Upper lobe of left lung (tissue), 6 donors: ENCODE measurements around the gene MIPOL1. TPM values are rescaled to one million over a fixed set of nuclear protein-coding genes. Genes with fewer than 3 reads are reported as not detected.
"Not testable (repeated sequence)": the region's sequence is repeated elsewhere in the genome, so short reads cannot be mapped to it uniquely, and the experiment has no call there.

Experiments used
- ATAC-seq, 2 donors: fragments of 200-7000 bp; cut with Tn5 transposase; one replicate each; pipeline ENCODE4 v1.9.1; 2022; ENCODE audit warnings: mild to moderate bottlenecking in 2 of 2, moderate library complexity in 2 of 2; ENCODE audit not compliant: low FRiP score in 2 of 2
- DNase-seq, 2 donors: peaks; one replicate each; pipeline ENCODE4 v3.0.0-alpha.2; 2019 to 2020
- H3K27ac ChIP-seq, 4 donors: fragments of 200-600 bp; sonication (generic); one replicate each; pipeline ENCODE4 v1.5.1; 2016 to 2019
- H3K27me3 ChIP-seq, 4 donors: fragments of 200-600 bp; sonication (generic); one replicate each; pipeline ENCODE4 v1.5.1; 2017 to 2019
- H3K36me3 ChIP-seq, 4 donors: fragments of 200-600 bp; sonication (generic); one replicate each; pipeline ENCODE4 v1.5.1; 2016 to 2019
- H3K4me1 ChIP-seq, 4 donors: fragments of 200-600 bp; sonication (generic); one replicate each; pipeline ENCODE4 v1.5.1; 2018 to 2019
- H3K4me3 ChIP-seq, 4 donors: fragments of 200-600 bp; sonication (generic); one replicate each; pipeline ENCODE4 v1.5.1; 2017 to 2019; ENCODE audit warnings: mild to moderate bottlenecking in 2 of 4, moderate library complexity in 1 of 4
- H3K9me3 ChIP-seq, 4 donors: fragments of 200-600 bp; sonication (generic); one replicate each; pipeline ENCODE4 v1.5.1; 2018 to 2019
- EP300 ChIP-seq, 4 donors: sonication (generic); formaldehyde crosslinking; IDR thresholded peaks; one replicate each; pipeline ENCODE4 v1.5.1; 2017; ENCODE audit warnings: antibody characterized with exemption in 4 of 4, control low read depth in 2 of 4
- POLR2A ChIP-seq, 4 donors: fragments of 450-650 bp; IDR thresholded peaks; one replicate each; pipeline ENCODE4 v1.5.1; 2016 to 2017; ENCODE audit warnings: antibody characterized with exemption in 4 of 4, mild to moderate bottlenecking in 2 of 4
- POLR2AphosphoS5 ChIP-seq, 2 donors: sonication (generic); formaldehyde crosslinking; IDR thresholded peaks; one replicate each; pipeline ENCODE4 v1.5.1; 2017; ENCODE audit warnings: antibody characterized with exemption in 2 of 2
- WGBS, 2 donors: methylation state at CpG; one replicate each; pipeline ENCODE4 v1.1.5; 2017 to 2018; 5-methylcytosine and 5-hydroxymethylcytosine counted together
- total RNA-seq, 6 donors: library from RNA; depleted of rRNA in 4 of 6; stranded (reverse); fragments of >200 nt in 4 of 6; gene quantifications; one replicate each; pipeline versions ENCODE4 v1.1.0 to v1.2.1, GENCODE V29; 2016 to 2021
- TF ChIP-seq, protein P1 (sequence below), 6 experiments: fragments of 450-650 bp in 4 of 6; fragments of 200-600 bp in 2 of 6; sonication (generic) in 2 of 6; IDR thresholded peaks; one replicate each; pipeline ENCODE4 v1.5.1; 2016 to 2019; ENCODE audit warnings: antibody characterized with exemption in 6 of 6
- donor health status: DM: no; HTN: no; CAD: no; lungs with moderate emphysema.
- donor health status: DM: no; HTN: yes; CAD: no; lungs with severe emphysema.

The MIPOL1 gene
- total RNA-seq, 6 donors from 2014 or later, result 4.1 to 32.6 (median 8.4) TPM

DNA sequence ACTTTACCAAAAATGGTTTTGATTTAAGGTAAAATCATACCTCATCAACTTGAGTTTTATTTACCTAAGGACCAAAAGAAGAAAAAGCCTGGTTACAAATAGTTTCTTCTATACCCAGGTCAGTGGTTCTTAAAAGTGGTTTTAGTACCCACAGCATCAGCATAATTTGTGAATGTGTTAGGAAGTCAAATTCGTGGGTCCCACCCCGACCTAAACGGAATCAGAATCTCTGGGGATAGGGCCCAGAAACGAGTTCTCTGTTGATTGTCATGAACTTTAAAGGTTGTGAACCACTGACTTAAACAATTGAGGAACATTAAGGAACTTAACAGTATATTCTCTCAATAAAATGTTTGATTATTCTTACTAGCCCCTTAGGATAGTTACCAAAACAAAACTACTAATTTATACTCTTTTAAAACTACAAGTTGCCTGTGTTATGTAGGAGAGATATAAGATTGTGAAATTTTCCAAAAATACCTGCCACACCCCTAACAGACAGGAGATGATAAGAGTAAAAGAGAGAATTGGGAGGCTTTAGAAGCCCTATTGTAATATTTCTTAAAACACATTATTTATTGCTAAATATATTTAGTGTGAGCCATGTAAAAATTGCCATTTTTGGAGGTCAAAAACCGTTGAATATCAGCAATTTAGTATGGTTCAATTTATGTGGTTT lies 24.7 kb upstream of the MIPOL1 start:
- H3K9me3 ChIP-seq, result no peaks in the 10 kb centered on the region
- WGBS, 2 donors, result 62% methylated on average over 5 of the region's 5 CpGs
- DNase-seq (no peak), ATAC-seq (no peak)
- H3K36me3 ChIP-seq, result no peaks in the 10 kb centered on the region
- H3K27ac ChIP-seq, result peak overlapping the region; percentile 85 to 96 (median 90)
- peaks cover 6 to 18% (median 7%) of the 10 kb centered on the region in 4 donors for H3K4me1 ChIP-seq
- peak overlapping the region; percentile 53 to 74 (median 65) for H3K4me3 ChIP-seq
- TF ChIP-seq POLR2A (IDR thresholded peaks at IDR 0.05) (no peak), POLR2AphosphoS5 (IDR thresholded peaks at IDR 0.05) (no peak), EP300 (IDR thresholded peaks at IDR 0.05) (no peak)
- TF ChIP-seq, protein P1, sequence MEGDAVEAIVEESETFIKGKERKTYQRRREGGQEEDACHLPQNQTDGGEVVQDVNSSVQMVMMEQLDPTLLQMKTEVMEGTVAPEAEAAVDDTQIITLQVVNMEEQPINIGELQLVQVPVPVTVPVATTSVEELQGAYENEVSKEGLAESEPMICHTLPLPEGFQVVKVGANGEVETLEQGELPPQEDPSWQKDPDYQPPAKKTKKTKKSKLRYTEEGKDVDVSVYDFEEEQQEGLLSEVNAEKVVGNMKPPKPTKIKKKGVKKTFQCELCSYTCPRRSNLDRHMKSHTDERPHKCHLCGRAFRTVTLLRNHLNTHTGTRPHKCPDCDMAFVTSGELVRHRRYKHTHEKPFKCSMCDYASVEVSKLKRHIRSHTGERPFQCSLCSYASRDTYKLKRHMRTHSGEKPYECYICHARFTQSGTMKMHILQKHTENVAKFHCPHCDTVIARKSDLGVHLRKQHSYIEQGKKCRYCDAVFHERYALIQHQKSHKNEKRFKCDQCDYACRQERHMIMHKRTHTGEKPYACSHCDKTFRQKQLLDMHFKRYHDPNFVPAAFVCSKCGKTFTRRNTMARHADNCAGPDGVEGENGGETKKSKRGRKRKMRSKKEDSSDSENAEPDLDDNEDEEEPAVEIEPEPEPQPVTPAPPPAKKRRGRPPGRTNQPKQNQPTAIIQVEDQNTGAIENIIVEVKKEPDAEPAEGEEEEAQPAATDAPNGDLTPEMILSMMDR (IDR thresholded peaks at IDR 0.05), result no peak
- H3K27me3 ChIP-seq, result no peaks in the 10 kb centered on the region

DNA sequence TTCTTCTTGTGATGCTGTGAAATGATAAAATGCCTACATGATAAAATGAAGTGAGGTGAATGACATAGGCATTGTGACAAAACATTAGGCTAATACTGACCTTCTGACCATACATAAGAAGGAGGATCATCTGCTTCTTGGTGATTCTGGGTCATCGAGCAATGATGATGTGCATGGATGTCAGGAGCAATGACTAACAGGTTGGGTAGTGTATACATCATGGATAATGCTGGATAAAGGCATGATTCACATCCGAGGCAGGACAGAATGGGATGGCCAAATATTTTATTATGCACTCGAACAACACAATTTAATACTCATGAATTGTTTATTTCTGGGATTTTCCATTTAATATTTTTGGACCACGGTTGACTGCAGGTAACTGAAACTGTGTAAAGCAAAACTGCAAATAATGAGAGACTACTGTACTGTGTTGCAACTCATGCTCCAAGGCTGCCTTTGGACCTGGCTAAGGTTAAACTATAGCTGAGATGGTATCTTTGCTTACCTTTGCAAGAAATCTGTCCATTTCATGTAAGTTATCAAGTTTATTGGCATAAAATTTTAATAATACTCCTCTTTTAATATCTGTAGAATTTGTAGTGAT lies 17.7 kb upstream of the MIPOL1 start:
- no peak overlapping the region for H3K27ac ChIP-seq
- no peak for ATAC-seq

GRCh38 chr14:37180886-37181285 lies 16.9 kb upstream of the MIPOL1 start:
- H3K27me3 ChIP-seq, H3K36me3 ChIP-seq, ATAC-seq, DNase-seq, H3K27ac ChIP-seq, H3K9me3 ChIP-seq, H3K4me1 ChIP-seq, H3K4me3 ChIP-seq: not testable (repeated sequence)
- 92 to 97% methylated on average over 7 of the region's 7 CpGs for WGBS, 2 donors

More for the DNA sequence above, 17.7 kb upstream of the MIPOL1 start:
- DNase-seq, result no peak
- TF ChIP-seq POLR2AphosphoS5 (IDR thresholded peaks at IDR 0.05), result no peak
- no peak for TF ChIP-seq EP300 (IDR thresholded peaks at IDR 0.05)
- no peak for TF ChIP-seq POLR2A (IDR thresholded peaks at IDR 0.05)
- TF ChIP-seq, protein P1 (IDR thresholded peaks at IDR 0.05), result no peak
- no peaks in the 10 kb centered on the region for H3K9me3 ChIP-seq
- H3K27me3 ChIP-seq, result no peaks in the 10 kb centered on the region
- no peaks in the 10 kb centered on the region for H3K36me3 ChIP-seq
- no peak overlapping the region for H3K4me3 ChIP-seq
- H3K4me1 ChIP-seq, result no peaks in the 10 kb centered on the region
- WGBS, 2 donors, result 81 to 86% methylated on average over 4 of the region's 4 CpGs

GRCh38 chr14:37181441-37181840 lies 16.3 kb upstream of the MIPOL1 start:
- DNase-seq (no peak), ATAC-seq (no peak)
- H3K27me3 ChIP-seq, result no peaks in the 10 kb centered on the region
- no peaks in the 10 kb centered on the region for H3K9me3 ChIP-seq
- no peaks in the 10 kb centered on the region for H3K4me1 ChIP-seq
- no peak overlapping the region for H3K27ac ChIP-seq
- TF ChIP-seq, protein P1 (IDR thresholded peaks at IDR 0.05), result no peak
- TF ChIP-seq POLR2A (IDR thresholded peaks at IDR 0.05) (no peak), POLR2AphosphoS5 (IDR thresholded peaks at IDR 0.05) (no peak), EP300 (IDR thresholded peaks at IDR 0.05) (no peak)
- H3K36me3 ChIP-seq, result no peaks in the 10 kb centered on the region
- no peak overlapping the region for H3K4me3 ChIP-seq
- WGBS, 2 donors, result 85 to 91% methylated on average over 6 of the region's 6 CpGs

GRCh38 chr14:37184520-37184919 lies 13.2 kb upstream of the MIPOL1 start:
- not testable (repeated sequence) for DNase-seq, H3K27ac ChIP-seq, H3K9me3 ChIP-seq, H3K4me1 ChIP-seq, H3K27me3 ChIP-seq, ATAC-seq, H3K4me3 ChIP-seq, H3K36me3 ChIP-seq
- 84 to 91% methylated on average over 8 of the region's 8 CpGs for WGBS, 2 donors

DNA sequence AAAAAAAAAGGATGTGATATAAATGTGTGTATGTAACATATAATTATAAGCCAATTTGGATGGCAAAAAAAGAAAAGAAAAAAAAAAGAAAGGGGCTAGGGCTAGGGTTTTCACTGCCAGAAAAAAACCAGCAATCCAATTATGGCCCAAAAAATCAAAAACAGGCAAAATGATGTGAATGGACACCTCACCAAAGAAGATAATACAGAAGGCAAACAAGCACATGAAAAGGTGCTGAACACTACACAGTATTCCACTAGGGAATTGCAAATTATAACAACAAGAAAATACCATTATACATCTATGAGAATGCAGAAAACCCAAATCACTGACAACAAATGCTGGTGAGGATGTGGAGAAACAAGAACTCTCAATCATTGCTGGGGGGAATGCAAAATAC lies 12.1 kb upstream of the MIPOL1 start:
- Histone ChIP-seq H3K27ac (no peak overlapping the region), H3K4me3 (no peak overlapping the region), H3K4me1 (no peaks in the 10 kb centered on the region), H3K9me3 (no peaks in the 10 kb centered on the region), H3K27me3 (no peaks in the 10 kb centered on the region), H3K36me3 (no peaks in the 10 kb centered on the region)
- ATAC-seq (no peak), DNase-seq (no peak)
- TF ChIP-seq, protein P1 (IDR thresholded peaks at IDR 0.05), result no peak
- TF ChIP-seq EP300 (IDR thresholded peaks at IDR 0.05) (no peak), POLR2AphosphoS5 (IDR thresholded peaks at IDR 0.05) (no peak), POLR2A (IDR thresholded peaks at IDR 0.05) (no peak)
